HG03139 (cell line): ENCODE results near the gene CERS2.

Experiments
- ATAC-seq: cut with Tn5 transposase; IDR thresholded peaks from one replicate; pipeline ENCODE4 v1.9.1; 2021; ENCODE audit not compliant: unreplicated experiment

CERS2 gene

GRCh38 chr1:150922519-150922975 is 52.1 kb downstream of the CERS2 start:
- no peak for ATAC-seq

- no peak for ATAC-seq
These were observed 57.2 kb downstream of the CERS2 start for GRCh38 chr1:150917387-150917786.
